ENCODE data around the gene CACNA2D1.

CACNA2D1 gene

GRCh38 chr7:82382276-82382675 is 61.3 kb downstream of the CACNA2D1 start:
- TF ChIP-seq TAF1 (IDR thresholded peaks at IDR 0.05; ENCODE audit: borderline replicate concordance, insufficient read depth, low read length) = no peak
- TF ChIP-seq SIN3A (IDR thresholded peaks at IDR 0.05; ENCODE audit: borderline replicate concordance, insufficient read depth, low read length) = no peak

GRCh38 chr7:82376739-82377138 is 66.8 kb downstream of the CACNA2D1 start:
- TF ChIP-seq POLR2AphosphoS5 (IDR thresholded peaks at IDR 0.05; ENCODE audit: low read depth, low read length) = no peak

GRCh38 chr7:82375713-82376112 is 67.9 kb downstream of the CACNA2D1 start:
- TF ChIP-seq SIN3A (IDR thresholded peaks at IDR 0.05; ENCODE audit: borderline replicate concordance, insufficient read depth, low read length) (no peak), REST (IDR thresholded peaks at IDR 0.05; ENCODE audit: insufficient read depth in 1 of 2, low read depth in 2 of 2, low read length in 2 of 2) (no peak), TAF1 (IDR thresholded peaks at IDR 0.05; ENCODE audit: borderline replicate concordance, insufficient read depth, low read length) (no peak)

- TF ChIP-seq FOXP2 (optimal IDR thresholded peaks at IDR 0.05; ENCODE audit: borderline replicate concordance, extremely low read depth, extremely low read length, insufficient read depth) = no peak
- TF ChIP-seq REST (IDR thresholded peaks at IDR 0.05; ENCODE audit: insufficient read depth in 1 of 2, low read depth in 2 of 2, low read length in 2 of 2) = no peak
- TF ChIP-seq TAF1 (IDR thresholded peaks at IDR 0.05; ENCODE audit: borderline replicate concordance, insufficient read depth, low read length) = no peak
- TF ChIP-seq POLR2AphosphoS5 (IDR thresholded peaks at IDR 0.05; ENCODE audit: low read depth, low read length) = no peak
- no peak for TF ChIP-seq SIN3A (IDR thresholded peaks at IDR 0.05; ENCODE audit: borderline replicate concordance, insufficient read depth, low read length)
These were observed 68.4 kb downstream of the CACNA2D1 start for GRCh38 chr7:82375129-82375528.

- TF ChIP-seq FOXP2 (optimal IDR thresholded peaks at IDR 0.05; ENCODE audit: borderline replicate concordance, extremely low read depth, extremely low read length, insufficient read depth) = no peak
- no peak for TF ChIP-seq SIN3A (IDR thresholded peaks at IDR 0.05; ENCODE audit: borderline replicate concordance, insufficient read depth, low read length)
- TF ChIP-seq POLR2AphosphoS5 (IDR thresholded peaks at IDR 0.05; ENCODE audit: low read depth, low read length) = no peak
- TF ChIP-seq REST (IDR thresholded peaks at IDR 0.05; ENCODE audit: insufficient read depth in 1 of 2, low read depth in 2 of 2, low read length in 2 of 2) = no peak
- TF ChIP-seq TAF1 (IDR thresholded peaks at IDR 0.05; ENCODE audit: borderline replicate concordance, insufficient read depth, low read length) = no peak
These were observed 69.5 kb downstream of the CACNA2D1 start for GRCh38 chr7:82373926-82374635.

GRCh38 chr7:82364671-82365070 is 78.9 kb downstream of the CACNA2D1 start:
- no peak for TF ChIP-seq TAF1 (IDR thresholded peaks at IDR 0.05; ENCODE audit: borderline replicate concordance, insufficient read depth, low read length)
- no peak for TF ChIP-seq SIN3A (IDR thresholded peaks at IDR 0.05; ENCODE audit: borderline replicate concordance, insufficient read depth, low read length)
- TF ChIP-seq POLR2AphosphoS5 (IDR thresholded peaks at IDR 0.05; ENCODE audit: low read depth, low read length) = no peak
- no peak for TF ChIP-seq REST (IDR thresholded peaks at IDR 0.05; ENCODE audit: insufficient read depth in 1 of 2, low read depth in 2 of 2, low read length in 2 of 2)
- no peak for TF ChIP-seq FOXP2 (optimal IDR thresholded peaks at IDR 0.05; ENCODE audit: borderline replicate concordance, extremely low read depth, extremely low read length, insufficient read depth)
